ENCODE data around the gene MAD1L1. TPM values are rescaled to one million over a fixed set of nuclear protein-coding genes. Genes with fewer than 3 reads are reported as not detected.

The MAD1L1 gene
- total RNA-seq = 10 to 100 TPM; 18.4 to 39.1 (median 25.7) TPM

DNA sequence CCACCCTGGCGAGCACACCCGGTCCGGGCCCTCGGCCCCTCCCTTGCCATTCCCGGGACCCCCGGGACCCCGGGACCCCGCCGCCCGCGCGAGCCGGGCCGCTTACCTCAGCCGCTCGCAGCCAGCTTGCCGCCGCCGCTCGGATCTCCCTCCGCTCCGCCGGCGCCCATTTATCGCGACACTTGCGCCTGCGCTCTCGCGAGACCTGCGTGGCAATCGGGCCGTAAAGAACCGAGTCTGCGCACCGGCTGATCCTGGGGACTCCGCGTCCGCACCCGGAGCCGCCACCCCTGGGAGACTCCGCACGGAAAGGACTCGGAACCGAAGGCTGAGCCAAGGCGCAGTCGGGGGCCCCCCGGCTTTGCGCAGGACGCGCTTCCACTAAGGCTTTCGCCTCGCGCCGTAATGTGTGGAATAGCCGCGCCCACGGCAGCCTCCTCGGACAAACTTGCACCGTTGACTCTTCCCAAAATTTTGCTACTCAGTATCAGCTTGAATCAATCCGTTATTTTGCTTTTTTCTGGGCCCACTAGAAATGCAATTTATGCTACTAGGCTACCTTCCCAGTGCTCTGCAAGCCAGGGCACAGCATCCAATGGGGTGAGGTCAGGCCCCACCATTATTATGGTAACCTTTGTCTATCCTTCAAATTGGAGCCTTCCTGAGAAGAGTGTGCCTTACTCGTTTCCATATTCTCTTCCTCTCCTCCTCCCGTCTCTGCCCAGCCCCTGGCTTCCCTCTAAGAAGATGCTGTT is at the start of gene MAD1L1:
Gene MAD1L1, minus strand, starts transcription at position 180 of the 755 bp plus-strand sequence. CDS start 2,812 bp downstream, outside the sequence.
- TF ChIP-seq, protein P1, sequence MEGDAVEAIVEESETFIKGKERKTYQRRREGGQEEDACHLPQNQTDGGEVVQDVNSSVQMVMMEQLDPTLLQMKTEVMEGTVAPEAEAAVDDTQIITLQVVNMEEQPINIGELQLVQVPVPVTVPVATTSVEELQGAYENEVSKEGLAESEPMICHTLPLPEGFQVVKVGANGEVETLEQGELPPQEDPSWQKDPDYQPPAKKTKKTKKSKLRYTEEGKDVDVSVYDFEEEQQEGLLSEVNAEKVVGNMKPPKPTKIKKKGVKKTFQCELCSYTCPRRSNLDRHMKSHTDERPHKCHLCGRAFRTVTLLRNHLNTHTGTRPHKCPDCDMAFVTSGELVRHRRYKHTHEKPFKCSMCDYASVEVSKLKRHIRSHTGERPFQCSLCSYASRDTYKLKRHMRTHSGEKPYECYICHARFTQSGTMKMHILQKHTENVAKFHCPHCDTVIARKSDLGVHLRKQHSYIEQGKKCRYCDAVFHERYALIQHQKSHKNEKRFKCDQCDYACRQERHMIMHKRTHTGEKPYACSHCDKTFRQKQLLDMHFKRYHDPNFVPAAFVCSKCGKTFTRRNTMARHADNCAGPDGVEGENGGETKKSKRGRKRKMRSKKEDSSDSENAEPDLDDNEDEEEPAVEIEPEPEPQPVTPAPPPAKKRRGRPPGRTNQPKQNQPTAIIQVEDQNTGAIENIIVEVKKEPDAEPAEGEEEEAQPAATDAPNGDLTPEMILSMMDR (IDR thresholded peaks at IDR 0.05) = no peak
- ATAC-seq (ENCODE audit: low FRiP score) (peak; percentile 84), DNase-seq (ENCODE audit: low spot score) (peak; percentile 91)

DNA sequence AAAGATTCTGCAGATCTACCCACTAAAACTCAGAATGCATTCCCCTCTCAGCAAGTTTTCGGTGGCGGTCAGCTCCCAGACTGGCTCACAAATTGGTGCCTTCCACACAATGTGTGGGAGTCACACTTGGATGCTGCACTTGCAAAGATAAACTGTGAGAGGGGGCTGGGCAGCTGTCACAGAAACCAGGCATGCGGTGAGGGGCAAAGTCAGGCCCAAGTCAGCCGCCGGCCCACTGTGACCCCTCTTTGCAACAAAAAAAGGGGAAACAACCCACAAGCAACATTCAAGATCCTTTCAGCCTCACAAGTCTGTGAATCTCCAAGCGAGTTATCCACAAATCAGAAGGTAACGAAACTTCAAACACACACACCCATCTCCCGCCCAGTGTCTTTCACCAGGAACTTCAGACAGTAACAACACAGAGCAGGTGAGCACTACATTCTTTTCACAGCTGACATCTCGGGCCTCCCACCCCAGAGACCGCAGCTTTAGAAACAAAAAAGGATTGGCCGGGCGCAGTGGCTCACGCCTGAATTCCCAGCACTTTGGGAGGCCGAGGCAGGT is 49.5 kb upstream of the MAD1L1 start:
- DNase-seq (ENCODE audit: low spot score) = no peak
- TF ChIP-seq, protein P1 (IDR thresholded peaks at IDR 0.05) = no peak
- ATAC-seq (ENCODE audit: low FRiP score) = no peak

DNA sequence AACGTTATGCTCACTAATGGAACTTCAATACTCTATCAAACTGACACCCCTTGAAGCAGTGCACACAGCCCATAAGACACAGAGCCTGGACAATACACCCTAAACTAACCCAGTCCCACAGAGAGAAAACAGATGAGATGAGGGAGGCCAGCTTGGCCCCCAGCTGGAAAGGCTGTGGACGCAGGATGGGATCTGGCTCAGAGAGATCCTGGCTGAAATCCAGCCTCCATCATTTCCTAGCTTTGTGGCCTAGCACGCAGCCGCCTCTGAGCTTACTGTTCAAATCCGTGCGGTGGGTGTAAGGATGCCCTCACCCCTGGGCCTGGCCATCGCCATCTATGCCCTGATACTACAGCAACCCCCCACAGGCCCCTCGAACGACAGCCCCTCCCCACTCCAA is 48.8 kb upstream of the MAD1L1 start:
- TF ChIP-seq, protein P1 (IDR thresholded peaks at IDR 0.05) = no peak
- no peak for ATAC-seq (ENCODE audit: low FRiP score)
- DNase-seq (ENCODE audit: low spot score) = no peak

DNA sequence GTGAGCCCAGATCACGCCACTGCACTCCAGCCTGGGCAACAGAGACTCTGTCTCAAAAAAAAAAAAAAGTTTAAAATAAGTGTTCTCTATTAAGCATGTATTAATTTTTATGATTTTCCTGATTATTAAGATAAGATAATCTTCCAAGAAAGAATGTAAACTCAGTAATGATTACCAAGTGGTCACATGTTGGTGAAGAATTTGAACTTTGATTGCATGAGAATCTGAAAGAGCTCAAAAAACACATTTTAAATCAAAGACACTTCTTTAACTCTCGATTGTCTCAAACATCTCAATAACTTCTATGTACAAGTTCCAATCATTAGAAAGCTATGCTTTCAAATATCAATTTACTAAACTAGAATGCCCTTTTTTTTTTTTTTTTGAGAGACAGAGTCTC is 47.7 kb upstream of the MAD1L1 start:
- DNase-seq (ENCODE audit: low spot score) (no peak), ATAC-seq (ENCODE audit: low FRiP score) (no peak)
- TF ChIP-seq, protein P1 (IDR thresholded peaks at IDR 0.05) = no peak

DNA sequence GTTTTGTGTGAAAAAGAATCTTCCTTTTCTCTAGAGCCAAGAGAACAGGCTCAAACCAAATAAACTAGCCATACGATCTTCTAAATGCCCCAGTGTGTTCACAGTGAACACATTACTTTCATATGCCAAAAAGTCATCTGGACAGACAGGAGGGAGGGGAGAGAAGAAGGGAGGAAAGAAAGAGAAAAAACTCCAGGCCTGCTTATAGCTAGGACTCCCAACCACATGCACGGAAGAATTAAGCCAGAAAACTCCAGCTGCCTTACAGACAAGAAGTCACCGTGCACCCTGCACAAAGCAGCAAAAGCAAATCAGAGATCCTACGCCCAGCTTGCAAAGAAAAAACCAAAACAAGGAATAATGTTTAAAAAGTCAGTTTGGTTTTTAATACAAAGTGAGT is 47.2 kb upstream of the MAD1L1 start:
- TF ChIP-seq, protein P1 (IDR thresholded peaks at IDR 0.05) = no peak
- DNase-seq (ENCODE audit: low spot score) = no peak
- ATAC-seq (ENCODE audit: low FRiP score) = no peak

DNA sequence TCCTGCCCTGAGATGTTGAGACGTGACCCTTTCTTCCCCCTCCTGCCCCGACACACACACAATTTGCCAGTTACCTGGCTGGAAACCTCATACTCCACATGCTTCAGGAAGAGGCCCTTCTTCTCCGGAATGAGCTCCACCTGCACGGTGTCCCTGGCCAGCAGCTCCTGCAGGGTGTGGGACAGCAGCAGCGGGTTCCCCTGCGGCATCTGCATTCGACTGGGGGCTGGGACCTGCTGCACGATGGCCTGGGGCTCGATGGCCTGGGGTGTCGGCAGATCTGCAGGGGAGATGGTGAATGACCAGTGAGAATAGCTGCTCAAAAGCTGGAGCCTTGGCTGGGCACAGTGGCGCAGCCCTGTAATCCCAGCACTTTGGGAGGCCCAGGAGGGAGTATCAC is 45.3 kb upstream of the MAD1L1 start:
- DNase-seq (ENCODE audit: low spot score) = no peak
- TF ChIP-seq, protein P1 (IDR thresholded peaks at IDR 0.05) = no peak
- ATAC-seq (ENCODE audit: low FRiP score) = no peak

DNA sequence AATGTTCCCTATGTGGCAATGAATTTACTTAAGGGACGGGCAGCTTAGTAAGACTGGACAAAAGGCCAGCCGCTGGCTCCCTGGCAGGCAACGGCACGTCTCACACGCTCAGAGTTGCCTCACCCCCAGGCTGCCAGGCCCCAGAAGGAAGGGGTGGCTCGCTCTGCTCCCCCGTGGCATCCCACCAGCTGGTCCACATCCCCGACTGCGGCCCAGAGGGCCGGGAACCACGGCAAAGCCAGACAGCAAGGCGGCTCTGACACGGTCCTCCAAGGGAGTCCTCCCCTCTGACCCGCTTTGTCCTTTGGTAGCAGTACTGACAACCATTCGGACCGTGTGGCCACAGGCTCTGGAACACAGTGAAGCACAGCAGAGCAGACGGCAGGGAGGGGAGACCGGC is 43.4 kb upstream of the MAD1L1 start:
- no peak for DNase-seq (ENCODE audit: low spot score)
- no peak for ATAC-seq (ENCODE audit: low FRiP score)
- TF ChIP-seq, protein P1 (IDR thresholded peaks at IDR 0.05) = no peak
